DND-41 (cell line): ENCODE measurements around the gene KRTAP4-6.
"Not testable (repeated sequence)": the region's sequence is repeated elsewhere in the genome, so short reads cannot be mapped to it uniquely, and the experiment has no call there.

ENCODE experiments used
- CTCF ChIP-seq: IDR thresholded peaks from 2 replicates; pipeline ENCODE4 v1.5.1; 2012; ENCODE audit warnings: borderline replicate concordance, low read length, moderate library complexity, mild to moderate bottlenecking; ENCODE audit not compliant: poor library complexity, severe bottlenecking; ENCODE audit errors: extremely low read depth
- EZH2 ChIP-seq: IDR thresholded peaks from 3 replicates; pipeline ENCODE4 v1.6.1; 2012; ENCODE audit warnings: borderline replicate concordance, low read depth, mild to moderate bottlenecking, moderate library complexity, low read length, inconsistent platforms; ENCODE audit not compliant: severe bottlenecking

DNA sequence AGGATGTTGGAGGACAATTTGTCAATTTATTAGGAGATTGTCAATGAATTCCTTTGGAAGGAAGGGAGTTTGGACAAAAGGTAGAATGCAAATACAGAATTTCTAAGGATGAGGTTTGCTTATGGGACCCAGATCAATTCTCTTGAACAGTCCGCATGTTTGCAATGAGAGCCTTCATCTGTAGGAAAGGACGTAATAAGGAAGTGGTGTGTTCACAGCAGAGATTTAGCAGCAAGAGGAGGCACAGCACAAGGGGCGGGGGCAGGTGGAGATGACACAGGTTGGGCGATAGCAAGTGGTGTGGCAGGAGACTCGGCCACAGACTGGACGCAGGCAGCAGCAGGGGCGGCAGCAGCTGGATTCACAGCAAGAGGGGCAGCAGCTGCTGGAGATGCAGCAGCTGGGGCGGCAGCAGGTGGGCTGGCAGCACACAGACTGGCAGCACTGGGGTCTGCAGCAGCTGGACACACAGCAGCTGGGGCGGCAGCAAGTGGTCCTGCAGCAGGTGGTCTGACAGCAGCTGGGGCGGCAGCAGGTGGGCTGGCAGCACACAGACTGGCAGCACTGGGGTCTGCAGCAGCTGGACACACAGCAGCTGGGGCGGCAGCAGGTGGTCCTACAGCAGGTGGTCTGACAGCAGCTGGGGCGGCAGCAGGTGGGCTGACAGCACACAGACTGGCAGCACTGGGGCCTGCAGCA is 16.9 kb downstream of the KRTAP4-6 start:
- TF ChIP-seq CTCF, EZH2: not testable (repeated sequence)
